Measurements from ENCODE around the gene RFX3. TPM values are rescaled to one million over a fixed set of nuclear protein-coding genes. Genes with fewer than 3 reads are reported as not detected.

RFX3 gene
- total RNA-seq, 1 experiment from 2014 or later: 9.9 TPM

- H3K14ac ChIP-seq (ENCODE audit: insufficient read depth, low read length): no peak overlapping the region
- Mint-ChIP-seq H3K9me3 (no peaks in the 10 kb centered on the region), H3K36me3 (ENCODE audit: insufficient read depth in 1 of 3, low read depth in 3 of 3) (peaks cover 2 to 20% (median 3%) of the 10 kb centered on the region in 3 experiments; a peak in 5 of 7 replicates), H3K4me1 (peaks cover 4 to 5% of the 10 kb centered on the region in 2 experiments; a peak in 3 of 4 replicates), H3K4me3 (no peak overlapping the region), H3K27ac (no peak overlapping the region), H3K27me3 (ENCODE audit: low read depth) (no peaks in the 10 kb centered on the region)
- H3K4me2 ChIP-seq (ENCODE audit: insufficient read depth, insufficient read length, low read length): no peak overlapping the region
- no peak for DNase-seq
- H4K91ac ChIP-seq (ENCODE audit: insufficient read length, low read depth, low read length): no peak overlapping the region
- H3K18ac ChIP-seq (ENCODE audit: insufficient read length, low read depth, low read length): no peak overlapping the region
- no peak overlapping the region for H2AFZ ChIP-seq (ENCODE audit: low read length)
- H2BK15ac ChIP-seq (ENCODE audit: low read depth, low read length): no peak overlapping the region
- H2BK120ac ChIP-seq (ENCODE audit: low read depth, low read length, poor library complexity, severe bottlenecking): no peak overlapping the region
- H3T11ph ChIP-seq (ENCODE audit: low read length): no peak overlapping the region
- H3K23ac ChIP-seq (ENCODE audit: insufficient read length, low read depth, low read length): no peak overlapping the region
- H2BK12ac ChIP-seq (ENCODE audit: insufficient read length, low read depth, low read length): no peak overlapping the region
- no peak for TF ChIP-seq CTCF (conservative IDR thresholded peaks at IDR 0.05)
- H3K9ac ChIP-seq (ENCODE audit: extremely low read depth, insufficient read length, low read length): no peak overlapping the region
- no peak overlapping the region for H4K8ac ChIP-seq (replicated peaks; ENCODE audit: insufficient read length, low read depth, low read length)
- no peak overlapping the region for H3K27ac ChIP-seq (ENCODE audit: insufficient read length, low read depth, low read length)
- H3K27me3 ChIP-seq (ENCODE audit: insufficient read depth, low read length): no peaks in the 10 kb centered on the region
- H3K4me1 ChIP-seq (ENCODE audit: insufficient read depth, low read length): no peaks in the 10 kb centered on the region
- no peak overlapping the region for H3K56ac ChIP-seq (ENCODE audit: insufficient read length, low read depth, low read length)
- H4K5ac ChIP-seq (ENCODE audit: insufficient read length, low read depth, low read length): no peak overlapping the region
- H3K79me1 ChIP-seq (ENCODE audit: insufficient read depth, low read depth, low read length, poor library complexity, severe bottlenecking): no peaks in the 10 kb centered on the region
- H2AK5ac ChIP-seq (ENCODE audit: insufficient read length, low read length): no peak overlapping the region
- H3K23me2 ChIP-seq (ENCODE audit: insufficient read length, low read depth, low read length, poor library complexity, severe bottlenecking): no peaks in the 10 kb centered on the region
- no peaks in the 10 kb centered on the region for H4K20me1 ChIP-seq (ENCODE audit: control insufficient read depth, insufficient read depth, insufficient read length)
- no peaks in the 10 kb centered on the region for H3K79me2 ChIP-seq (ENCODE audit: insufficient read depth, low read length)
- no peaks in the 10 kb centered on the region for H3K9me3 ChIP-seq (ENCODE audit: control insufficient read depth, low read depth, low read length)
- no CpG with 5 or more reads among the region's 2 CpGs for WGBS (ENCODE audit: extremely low coverage, insufficient read length, low lambda C conversion rate)
- H2BK20ac ChIP-seq (ENCODE audit: low read depth, low read length, poor library complexity, severe bottlenecking): no peak overlapping the region
- H2BK5ac ChIP-seq (ENCODE audit: insufficient read length, low read length): no peak overlapping the region
- H3K4ac ChIP-seq (ENCODE audit: low read depth, low read length): no peak overlapping the region
Measured at GRCh38 chr9:3251309-3251708, 274.5 kb downstream of the RFX3 start.

Measured in H9 (cell line).